Skin epidermis (tissue), 12 donors: Measurements from ENCODE around the gene ARAP1.

Experiments used
- H3K27ac ChIP-seq, 21 experiments: fragments of 200-600 bp; sonication (generic) in 11 of 21; one replicate each; pipeline ENCODE4 v1.5.0; 2020; ENCODE audit warnings: mild to moderate bottlenecking in 3 of 21, inconsistent platforms in 2 of 21, moderate library complexity in 2 of 21
- H3K4me3 ChIP-seq, 7 experiments: fragments of 200-600 bp; sonication (generic) in 2 of 7; one replicate each; pipeline ENCODE4 v1.5.0; 2020; ENCODE audit warnings: inconsistent platforms in 2 of 7, mild to moderate bottlenecking in 2 of 7, moderate library complexity in 1 of 7

ARAP1 gene

DNA sequence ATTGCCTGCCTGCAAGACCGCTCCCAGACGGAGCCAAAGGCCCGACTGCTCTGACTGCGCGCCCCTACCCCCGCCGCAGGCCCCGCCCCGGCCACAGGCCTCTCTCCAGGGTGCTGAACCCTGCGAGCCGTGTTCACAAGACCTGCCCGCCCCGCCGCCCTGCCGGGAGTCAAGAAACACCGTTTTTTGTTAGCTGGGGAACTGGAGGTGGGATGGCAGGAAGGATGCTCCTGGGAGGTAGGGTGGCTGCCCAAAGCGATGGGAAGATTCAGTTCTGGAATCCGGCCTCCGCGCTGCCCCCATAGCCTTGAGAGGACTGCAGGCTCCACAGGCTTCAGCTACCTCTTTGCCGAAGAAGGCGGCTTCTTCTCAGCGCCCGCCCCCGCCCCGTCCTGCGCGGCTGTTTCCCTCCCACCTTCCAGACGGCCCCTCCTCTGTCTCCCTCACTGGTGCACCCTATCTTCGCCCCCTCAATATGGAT, 75.3 kb downstream of the ARAP1 start:
- H3K4me3 ChIP-seq, result no peak overlapping the region

DNA sequence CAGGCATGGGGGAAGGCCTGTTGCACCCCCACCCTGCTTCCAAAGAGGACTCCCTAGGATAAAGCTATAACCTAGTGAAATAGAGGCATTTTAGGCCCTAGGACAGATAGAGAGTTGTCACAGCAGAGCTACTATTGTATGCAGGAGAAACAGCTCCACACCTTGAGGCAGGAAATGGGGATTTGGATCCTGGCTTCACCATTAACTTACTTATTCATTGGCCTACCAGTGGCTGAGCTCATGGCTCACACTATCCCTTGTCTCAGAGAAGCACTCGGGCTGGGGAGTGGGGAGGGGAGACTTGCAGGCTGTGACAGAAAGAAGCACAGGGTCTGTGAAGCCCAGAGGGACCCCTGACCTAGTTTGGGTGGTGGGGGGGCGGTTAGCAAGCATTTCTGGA, 77.0 kb downstream of the ARAP1 start:
- no peak overlapping the region for H3K4me3 ChIP-seq
- no peak overlapping the region for H3K27ac ChIP-seq

More for the DNA sequence above, 75.3 kb downstream of the ARAP1 start:
- H3K27ac ChIP-seq, result no peak overlapping the region

DNA sequence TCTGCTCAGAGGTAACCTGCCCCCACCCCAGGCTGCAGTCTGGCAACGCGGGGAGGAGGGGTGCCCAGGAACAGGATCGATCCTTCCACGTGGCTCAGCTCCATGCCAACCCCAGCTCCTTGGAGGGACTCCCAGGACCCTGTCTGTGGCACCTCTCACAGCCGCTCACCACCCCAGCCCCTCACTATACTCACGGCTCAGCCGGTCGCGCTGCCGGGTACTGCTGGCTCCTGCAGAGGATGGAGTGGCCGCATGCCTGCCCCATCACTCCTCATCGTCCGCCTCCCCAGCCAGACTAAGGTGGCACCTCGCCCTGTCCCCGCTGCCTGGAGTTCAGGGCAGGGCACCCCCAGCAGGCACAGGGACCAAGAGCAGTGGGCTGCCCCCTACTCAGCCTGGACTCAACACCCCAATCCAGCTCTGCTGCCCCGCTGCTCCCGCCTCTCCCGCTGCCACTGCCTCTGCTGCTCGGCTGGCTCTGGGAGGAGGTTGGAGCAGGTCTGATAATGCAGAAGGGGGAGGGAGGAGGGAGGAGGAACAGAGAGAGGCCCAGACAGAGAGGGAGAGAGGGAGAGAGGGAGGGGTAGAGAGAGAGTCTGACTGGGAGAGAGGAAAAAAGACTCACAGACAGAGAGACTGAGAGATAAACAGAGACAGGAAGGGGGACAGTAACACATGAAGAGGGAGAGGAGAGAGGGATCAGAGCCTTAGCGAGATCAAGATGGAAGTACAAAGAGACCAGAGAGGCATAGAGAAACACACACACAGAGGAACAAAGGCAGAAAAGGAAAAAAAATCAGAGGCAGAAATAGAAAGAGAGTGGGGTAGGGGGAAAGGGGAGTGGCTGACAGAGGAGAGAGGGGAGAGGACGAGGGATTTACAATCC, 78.0 kb downstream of the ARAP1 start, which contains the start of gene PDE2A:
PDE2A (minus strand) TSS at position 480 of the 886 bp plus-strand sequence; CDS start at position 265, 215 bp downstream.
- Histone ChIP-seq H3K27ac (no peak within 1 kb of the TSS), H3K4me3 (no peak within 1 kb of the TSS)

DNA sequence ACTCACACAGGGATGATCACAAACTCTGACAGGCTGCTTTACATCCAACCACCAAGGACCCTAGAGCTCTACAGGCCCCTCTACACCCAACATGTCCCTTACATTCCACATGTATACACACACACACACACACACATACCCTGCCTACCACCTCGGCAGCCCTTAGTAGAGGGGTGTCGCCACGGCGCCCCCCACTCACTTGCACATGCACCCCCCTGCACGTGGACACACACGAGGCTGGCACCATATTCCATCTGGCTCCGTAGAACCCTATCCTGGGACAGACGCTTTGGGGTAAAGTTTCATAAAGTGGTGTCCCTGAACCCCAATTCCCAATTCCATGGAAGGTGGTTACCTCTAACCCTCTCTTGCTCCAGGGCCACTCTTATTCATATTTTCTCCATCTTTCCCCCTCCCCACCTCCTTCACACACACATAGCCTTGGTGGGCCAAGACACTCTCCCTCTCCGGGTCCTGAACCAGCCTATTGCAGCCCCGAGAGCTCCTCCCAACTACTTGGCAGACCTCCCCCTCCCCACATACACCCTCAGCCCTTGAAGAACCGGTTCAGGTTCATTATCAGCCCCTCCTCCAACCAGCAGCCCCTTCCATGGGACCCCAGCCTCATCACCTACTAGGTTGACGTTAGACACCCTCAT, 78.8 kb downstream of the ARAP1 start:
- no peak overlapping the region for H3K27ac ChIP-seq
- no peak overlapping the region for H3K4me3 ChIP-seq

DNA sequence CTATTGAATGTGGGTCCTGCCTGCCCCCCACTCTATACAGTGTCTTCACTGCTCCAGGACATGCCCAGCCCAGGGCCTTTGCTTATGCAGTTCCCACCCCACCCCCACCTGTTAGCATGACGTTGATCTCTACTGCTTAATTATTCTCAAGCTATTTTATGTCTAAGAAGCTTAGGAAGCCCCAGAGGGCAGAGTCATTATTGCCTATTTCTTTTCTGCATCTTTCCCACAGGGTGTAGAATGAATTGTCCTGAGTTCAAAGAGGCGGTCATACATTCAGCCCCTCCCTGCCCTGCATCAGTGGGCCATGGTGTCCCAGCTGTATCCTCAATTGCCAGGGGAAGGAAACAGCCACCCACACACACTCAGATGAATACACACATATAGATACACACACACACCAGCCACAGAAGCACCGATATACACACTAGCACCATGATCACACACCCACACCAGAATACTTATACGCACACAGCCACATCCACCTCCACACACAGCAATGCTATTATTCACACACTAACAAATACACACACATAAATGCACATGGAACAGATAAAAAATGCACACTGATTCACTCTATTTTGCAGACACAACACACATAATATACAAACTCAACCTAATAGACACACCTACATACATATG, 79.5 kb downstream of the ARAP1 start:
- H3K4me3 ChIP-seq, result no peak overlapping the region

DNA sequence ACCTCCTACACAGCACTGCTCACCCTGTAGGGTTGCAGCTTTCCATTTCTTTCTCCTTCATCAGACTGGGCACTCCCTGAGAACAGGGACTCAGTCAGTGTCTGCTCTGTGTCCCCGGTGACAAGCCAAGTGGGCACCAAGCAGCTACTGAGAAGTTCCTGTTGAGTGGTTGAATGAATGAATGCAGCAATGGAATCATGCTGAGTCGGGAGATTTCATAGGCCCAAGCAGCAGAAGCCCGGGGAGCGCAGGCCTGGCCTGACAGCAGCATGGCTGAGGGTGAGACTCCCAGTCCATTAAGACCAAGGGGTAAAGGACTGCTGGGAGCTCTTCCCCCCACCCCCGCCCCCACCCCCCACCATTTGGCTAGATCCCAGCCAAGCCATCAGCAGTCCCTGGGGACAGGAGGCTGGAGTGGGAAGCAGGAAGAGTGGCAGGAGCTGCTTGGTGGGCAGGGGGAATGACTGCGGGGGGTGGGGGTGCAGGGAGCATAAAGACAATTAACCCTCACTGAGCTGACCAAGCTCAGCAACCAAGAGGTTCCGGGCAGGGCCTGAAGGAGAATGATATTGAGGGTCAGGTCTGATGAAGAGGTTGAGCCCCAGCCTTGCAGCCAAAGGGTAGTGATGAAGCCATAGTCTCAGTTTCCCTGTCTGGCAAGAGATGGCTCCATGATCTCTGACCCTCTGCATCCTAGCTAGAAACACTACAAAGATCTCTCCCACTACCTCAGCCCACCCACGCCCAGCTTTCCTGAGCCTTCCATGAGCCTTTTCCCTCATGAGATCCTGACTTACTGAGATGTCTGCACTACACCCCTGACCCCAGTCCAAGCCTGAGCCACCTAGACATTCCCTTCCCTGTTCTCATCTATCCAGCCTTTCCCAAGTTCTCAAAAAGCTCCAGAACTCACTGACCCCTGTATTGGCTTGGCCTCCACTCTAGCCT, 80.8 kb downstream of the ARAP1 start:
- no peak overlapping the region for H3K27ac ChIP-seq

More for the DNA sequence above, 79.5 kb downstream of the ARAP1 start:
- H3K27ac ChIP-seq, result no peak overlapping the region

DNA sequence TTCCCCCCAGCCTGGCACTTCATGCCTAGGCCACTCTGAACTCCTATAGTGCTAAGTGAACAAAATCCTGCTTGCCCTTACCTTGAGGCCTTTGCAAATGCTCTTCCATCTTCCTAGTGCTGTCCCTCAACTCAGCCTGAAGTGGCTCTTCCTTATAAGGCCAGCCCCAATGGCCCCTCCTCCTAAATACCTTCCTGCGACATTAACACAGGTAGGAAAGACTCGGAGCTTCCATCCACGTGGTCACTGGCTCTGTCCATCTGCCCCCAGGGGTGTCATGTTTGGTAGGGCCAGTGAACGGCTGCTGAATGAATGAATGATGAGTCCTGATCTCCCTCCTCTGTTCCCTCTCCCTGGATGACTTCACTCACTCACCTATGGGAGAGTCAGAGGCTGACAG, 82.2 kb downstream of the ARAP1 start:
- no peak overlapping the region for H3K4me3 ChIP-seq
- no peak overlapping the region for H3K27ac ChIP-seq

More for the DNA sequence above, 80.8 kb downstream of the ARAP1 start:
- H3K4me3 ChIP-seq, result no peak overlapping the region

DNA sequence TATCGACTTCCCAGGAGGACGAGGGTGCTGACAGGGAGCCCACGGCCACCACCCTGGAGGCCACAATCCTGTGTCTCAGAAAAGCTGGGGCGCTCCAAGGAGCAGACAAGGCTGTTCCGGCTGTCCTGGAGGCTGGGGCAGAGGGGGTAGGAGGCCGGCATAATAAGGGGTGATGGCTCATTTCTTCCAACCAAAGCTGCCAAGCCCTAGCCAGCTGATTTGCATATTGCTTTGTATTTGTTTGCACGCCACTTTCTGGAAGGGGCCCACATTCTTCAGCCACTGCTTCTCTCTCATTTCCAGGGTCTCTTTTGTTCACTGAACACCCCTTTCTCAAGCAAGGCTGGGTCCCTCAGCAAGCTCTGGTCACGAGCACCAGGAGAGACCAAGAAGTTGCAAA, 82.7 kb downstream of the ARAP1 start:
- Histone ChIP-seq H3K4me3 (no peak overlapping the region), H3K27ac (no peak overlapping the region)

DNA sequence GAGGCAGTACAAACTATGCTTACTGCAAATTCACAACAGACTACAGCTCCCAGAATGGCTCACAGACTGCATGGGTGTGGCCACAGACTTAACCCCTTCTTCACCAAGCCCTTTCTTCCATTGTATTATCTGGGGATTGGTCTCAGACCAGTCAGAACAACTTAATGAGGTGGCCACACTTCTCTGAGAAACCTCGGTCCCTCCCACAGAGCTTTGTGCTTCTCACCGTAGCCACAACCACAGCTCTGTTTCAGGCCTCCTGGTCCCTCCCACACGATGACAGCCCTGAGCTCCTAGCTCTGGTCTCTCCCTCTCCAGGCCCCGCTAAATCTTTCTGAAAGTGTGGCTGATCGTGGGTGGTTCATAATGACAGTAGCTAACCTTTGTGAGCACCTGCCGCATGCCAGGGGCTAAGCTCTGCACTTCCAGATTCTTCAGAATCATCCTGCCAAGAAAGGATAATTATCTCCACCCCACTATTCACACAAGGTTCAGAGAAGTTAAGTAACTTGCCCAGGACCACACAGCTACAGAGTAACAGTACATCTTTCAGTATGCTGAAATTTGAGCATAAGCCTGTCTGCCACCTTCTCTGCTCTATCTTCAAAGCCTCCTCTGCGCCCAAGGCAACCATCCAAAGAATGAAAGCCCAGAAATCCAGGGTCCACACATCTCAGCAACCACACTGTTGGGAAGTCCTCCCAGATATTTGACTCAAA, 83.4 kb downstream of the ARAP1 start:
- H3K27ac ChIP-seq, result no peak overlapping the region
- no peak overlapping the region for H3K4me3 ChIP-seq

DNA sequence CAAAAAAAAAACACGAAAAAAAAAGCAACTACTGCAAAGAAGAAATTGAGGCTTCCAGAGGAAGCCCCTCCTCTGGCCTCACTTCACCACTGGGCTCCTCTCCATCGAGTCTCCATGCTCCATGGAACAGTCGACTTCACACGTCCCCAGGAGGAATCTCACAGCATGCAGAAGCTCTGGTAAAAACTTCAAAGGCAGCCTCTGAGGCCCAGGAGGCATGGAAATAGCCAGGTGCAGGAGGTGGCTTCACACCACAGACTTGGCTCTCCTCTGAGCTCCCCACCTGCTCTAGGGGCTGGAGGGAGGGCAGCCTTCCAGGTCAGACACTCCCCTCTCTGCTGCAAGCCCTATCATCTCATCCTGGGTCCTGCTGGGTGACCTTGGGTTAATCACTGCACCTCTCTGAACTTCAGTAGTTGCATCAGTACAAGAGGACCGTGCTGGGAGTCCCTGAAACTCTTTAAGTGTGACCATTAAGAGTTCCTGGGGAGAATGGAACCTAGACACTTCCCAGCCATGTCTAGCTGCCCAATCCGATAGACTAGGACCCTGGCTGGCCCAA, 86.2 kb downstream of the ARAP1 start:
- H3K27ac ChIP-seq, result no peak overlapping the region
- H3K4me3 ChIP-seq, result no peak overlapping the region

DNA sequence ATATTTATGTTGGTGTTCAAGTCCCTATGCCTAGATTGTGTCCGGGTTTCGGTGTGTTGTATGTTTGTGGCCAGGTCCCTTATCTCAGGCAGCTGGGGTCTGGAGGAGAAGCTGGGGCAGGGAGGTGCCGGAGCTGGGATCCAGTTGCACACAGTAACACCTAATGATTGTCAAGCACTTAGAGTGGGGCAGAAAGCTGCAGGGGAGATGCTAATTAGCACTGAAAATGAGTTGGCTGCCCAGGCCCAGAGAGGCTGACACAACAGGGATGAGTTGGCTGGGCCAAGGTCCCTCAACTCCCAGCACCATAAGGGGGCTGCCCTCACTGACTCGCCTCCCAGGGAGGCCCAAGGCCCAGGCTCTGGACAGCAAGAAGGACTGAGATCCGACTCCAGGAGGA, 90.2 kb downstream of the ARAP1 start:
- no peak overlapping the region for H3K27ac ChIP-seq
- H3K4me3 ChIP-seq, result no peak overlapping the region

DNA sequence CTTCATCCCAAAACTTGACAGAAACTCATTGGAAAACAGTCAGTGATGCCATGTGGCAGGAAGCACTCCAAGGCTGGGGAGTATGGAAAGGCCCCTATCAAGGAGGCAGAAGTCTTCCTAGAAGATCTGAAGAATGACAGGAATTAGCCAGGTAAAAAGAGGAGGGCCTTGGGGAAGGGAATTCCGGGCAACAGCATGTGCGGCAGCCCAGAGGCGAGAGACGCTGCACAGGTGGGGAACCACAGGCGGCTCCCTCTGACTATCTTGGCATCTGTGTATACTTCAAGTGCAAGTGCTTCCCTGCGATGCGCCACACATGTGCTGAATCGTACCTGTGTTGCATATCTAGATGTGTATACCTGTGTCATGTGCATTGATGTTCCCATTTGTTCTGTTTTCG, 90.7 kb downstream of the ARAP1 start:
- Histone ChIP-seq H3K27ac (no peak overlapping the region), H3K4me3 (no peak overlapping the region)

DNA sequence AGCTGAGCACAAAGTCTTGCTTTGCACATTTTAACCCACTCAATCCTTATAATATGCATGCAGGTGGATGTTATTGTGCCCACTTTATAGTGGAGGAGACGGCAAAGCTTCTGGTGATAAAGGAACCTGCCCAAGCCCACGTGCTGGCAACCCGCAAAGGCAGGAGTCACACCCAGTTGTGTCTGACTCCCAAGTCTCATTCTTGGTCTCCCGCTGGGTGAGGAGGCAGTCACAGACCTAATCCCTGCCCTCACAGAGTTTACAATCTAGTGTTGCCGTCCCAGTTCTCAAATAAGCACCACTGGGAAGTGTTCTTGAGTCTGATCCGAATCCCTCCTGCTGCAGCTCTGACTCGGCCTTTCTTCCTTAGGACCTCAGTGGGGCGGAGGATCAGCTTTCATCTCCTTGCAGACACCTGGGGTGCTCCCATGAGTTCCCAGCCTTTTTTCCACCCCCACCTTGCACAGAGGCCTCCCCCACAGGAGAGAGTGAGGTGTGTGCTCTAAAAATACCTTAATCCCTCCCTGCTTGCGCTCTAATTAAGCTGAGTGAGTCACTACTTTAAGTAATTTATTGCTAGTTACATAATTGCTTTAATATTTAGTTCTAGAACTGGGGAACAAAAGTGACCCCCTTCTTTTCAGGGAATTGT, 93.1 kb downstream of the ARAP1 start:
- H3K4me3 ChIP-seq, result no peak overlapping the region
- H3K27ac ChIP-seq, result no peak overlapping the region

DNA sequence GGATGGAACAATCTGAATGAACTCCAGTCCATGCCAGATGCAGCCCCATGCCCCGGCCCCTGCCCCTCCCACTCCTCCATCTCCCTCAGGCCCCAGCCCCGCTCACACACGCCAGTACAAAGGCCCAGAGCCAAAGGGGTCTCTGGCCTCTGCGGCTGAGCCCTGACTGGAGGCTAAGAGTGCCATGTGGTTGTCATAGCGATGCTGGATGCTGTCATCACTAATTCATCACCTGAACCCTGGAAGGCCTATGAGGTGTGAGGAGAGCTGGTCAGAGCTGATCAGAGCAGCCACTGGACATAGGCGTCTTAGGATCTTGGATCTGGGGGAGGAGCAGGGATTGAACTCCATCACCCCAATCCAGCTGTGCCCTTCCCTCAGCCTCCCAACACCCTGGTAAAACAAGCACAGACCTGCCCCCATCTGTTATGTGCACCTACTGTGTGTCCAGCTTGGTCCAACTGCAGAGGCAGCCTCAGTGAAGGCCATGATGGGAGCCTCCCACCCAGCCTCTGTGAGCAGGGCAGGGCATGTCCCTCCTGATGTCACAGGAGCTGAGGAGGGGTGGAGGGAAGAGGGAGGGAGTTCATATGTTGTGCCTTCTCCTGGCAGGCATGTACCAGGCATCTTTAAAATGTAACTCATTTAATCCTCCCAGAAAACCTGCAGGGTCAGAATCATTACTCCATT, 94.7 kb downstream of the ARAP1 start:
- H3K4me3 ChIP-seq, result no peak overlapping the region
- H3K27ac ChIP-seq, result no peak overlapping the region

DNA sequence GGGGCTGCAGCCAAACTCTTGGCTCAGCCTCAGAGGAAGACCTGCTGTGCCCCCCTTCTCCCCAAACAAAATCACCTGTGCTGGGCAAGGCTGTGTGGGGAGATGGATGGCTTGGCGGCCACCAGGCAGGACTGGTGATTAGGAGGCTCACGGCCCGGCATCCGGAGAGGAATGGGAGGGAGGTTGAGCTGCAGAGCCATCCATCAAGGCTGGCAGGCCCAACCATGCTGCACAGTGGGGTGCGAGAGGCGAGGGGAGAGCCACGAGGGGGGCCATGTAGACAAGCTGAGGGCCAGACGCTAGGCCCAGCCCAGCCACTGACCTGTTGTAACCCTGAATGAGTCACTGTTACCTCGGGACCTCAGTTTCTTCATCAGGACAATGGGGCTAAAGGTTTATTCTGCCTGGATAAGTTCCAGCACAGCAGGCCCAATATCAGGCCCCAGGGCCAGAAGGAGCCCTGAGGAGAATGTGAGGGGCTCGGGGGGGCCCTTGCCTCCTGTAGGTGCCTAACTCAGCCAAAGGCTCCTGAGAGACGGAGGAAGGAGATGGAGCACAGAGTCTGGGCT, 96.2 kb downstream of the ARAP1 start:
- H3K27ac ChIP-seq, result no peak overlapping the region
- no peak overlapping the region for H3K4me3 ChIP-seq

DNA sequence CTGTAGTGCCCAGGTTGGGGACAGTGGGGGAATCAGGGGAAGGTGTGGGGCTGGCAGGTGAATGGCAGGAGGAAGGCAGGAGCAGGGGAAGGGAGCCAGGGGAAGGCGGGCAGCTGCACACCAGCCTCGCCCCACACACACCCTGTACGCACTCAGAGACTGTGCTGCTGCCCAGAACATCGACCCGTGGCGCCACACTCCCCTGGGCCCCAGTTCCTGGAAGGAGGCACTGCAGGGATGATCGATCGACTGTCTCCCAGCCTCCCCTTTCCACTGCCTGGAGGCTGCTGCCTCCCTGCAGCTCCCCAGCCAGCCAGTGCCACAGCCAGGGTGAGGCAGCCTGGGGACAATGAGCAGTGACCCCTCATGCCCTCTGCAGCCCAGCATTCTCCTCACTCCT, 97.2 kb downstream of the ARAP1 start:
- H3K27ac ChIP-seq, result no peak overlapping the region

DNA sequence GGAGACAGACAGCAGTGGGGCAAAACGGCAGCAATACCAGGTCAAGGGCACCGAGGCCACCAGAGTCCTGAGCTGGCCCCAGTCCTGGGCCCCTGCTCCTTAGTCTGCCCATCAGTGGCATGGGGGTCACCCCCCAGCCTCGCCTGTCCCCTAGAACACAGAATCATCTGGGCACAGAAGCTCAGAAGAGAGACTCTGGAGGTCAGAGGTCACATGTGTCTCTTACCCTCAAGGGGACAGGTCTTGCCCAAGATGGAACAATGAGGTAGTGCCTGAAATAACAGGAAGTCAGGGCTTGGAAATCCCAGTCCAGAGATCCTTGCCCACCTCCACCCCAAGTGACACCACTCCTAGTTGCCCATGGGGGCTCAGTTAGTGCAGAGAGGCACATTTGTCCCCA, 98.6 kb downstream of the ARAP1 start:
- no peak overlapping the region for H3K4me3 ChIP-seq

More for the DNA sequence above, 97.2 kb downstream of the ARAP1 start:
- no peak overlapping the region for H3K4me3 ChIP-seq

More for the DNA sequence above, 98.6 kb downstream of the ARAP1 start:
- no peak overlapping the region for H3K27ac ChIP-seq
